Right forelimb (tissue), 1 donor: Measurements from ENCODE around the gene NEGR1.
"Not testable (repeated sequence)": the region's sequence is repeated elsewhere in the genome, so short reads cannot be mapped to it uniquely, and the experiment has no call there.

Source experiments
- DNase-seq: peaks from one replicate; pipeline ENCODE4 v3.0.0-alpha.2; 2018

Gene NEGR1

DNA sequence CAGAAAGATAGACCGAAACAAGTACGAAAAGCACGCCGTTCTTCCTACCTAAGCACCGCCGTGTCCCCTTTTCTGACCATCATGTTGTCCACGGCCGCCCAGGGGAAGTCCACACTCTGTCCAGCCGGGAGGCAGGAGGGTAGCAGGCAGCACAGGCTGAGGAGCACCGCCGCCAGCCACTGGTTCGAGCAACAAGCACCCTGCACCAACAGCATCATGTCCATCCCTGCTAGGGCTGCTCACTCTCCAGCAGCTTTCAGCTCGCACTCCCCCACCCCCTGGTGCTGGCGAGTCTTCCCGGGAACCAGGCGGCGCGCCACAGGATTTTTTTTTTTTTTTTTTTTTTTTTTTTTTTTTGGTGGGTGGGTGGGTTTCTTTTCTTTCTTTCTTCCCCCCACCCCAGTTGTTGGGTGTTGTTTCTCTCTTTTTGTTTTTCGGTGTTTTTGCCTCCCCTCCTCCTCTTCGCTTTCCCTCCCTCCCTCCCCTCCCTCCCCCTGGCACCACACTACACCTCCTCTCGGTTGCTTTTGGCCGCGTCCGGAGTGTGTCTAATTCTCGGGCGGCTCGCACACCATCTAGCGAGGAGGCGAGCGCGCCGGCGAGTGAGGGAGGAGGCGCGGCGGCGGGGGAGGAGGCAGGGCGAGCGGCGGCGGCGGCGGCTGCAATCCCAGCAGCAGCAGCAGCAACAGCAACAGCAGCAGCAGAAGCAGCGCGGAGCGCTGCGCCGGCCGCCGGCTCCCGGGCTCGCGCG, at the start of gene NEGR1:
Gene NEGR1 (minus strand): TSS at position 269 of the 751 bp plus-strand sequence.
- DNase-seq, result peak; percentile 90

DNA sequence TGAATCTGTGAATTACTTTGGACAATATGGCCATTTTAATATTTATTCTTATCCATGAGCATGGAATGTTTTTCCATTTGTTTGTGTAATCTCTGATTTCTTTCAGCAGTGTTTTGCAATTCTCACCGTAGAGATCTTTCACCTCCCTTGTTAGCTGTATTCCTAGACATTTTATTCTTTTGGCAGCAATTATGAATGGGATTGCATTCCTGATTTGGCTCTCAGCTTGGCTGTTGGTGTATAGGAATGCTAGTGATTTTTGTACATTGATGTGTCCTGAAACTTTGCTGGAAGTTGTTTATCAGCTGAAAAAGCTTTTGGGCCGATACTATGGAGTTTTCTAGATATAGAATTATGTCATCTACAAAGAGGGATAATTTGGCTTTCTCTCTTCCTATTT, 44.2 kb upstream of the NEGR1 start:
- no peak for DNase-seq

GRCh38 chr1:72324451-72324850, 42.1 kb upstream of the NEGR1 start:
- DNase-seq, result no peak

- DNase-seq, result no peak
These were observed 40.6 kb upstream of the NEGR1 start for GRCh38 chr1:72322910-72323309.

DNA sequence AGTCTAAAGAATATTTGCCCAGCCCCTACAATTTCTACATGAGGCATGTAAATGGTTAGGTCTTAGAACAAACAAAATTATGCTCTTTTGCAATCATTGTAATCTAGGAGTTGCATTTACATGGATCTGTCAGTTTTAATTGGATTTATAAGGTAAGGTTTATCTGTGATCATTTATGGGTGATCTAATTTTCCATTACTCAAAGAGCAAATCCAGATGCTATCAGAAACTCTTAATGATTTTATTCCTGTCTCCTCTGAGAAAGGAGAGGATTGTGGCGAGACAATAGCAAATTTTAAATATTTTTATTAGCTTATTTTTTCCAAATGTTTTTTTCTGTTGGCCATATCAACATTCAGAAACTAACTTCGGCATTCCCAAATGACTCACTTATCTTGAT, 14.2 kb upstream of the NEGR1 start:
- no peak for DNase-seq

- no peak for DNase-seq
These were observed 6.5 kb upstream of the NEGR1 start for GRCh38 chr1:72288886-72289285.

DNA sequence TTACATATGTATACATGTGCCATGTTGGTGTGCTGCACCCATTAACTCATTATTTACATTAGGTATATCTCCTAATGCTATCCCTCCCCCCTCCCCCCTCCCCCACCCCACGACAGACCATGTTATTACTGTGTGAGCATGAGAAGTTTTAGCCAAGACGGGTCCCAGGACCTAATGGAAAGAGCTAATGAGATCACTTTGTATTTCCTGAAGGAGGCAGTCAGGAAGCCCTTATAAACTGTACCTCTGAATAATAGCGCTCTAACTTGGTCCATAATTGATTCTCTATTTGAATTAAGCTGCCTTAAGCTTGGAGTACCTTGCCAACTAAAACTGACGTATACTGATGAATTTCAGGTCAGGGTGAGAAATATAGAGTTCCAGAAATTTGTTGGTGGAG, 4.1 kb upstream of the NEGR1 start:
- no peak for DNase-seq

DNA sequence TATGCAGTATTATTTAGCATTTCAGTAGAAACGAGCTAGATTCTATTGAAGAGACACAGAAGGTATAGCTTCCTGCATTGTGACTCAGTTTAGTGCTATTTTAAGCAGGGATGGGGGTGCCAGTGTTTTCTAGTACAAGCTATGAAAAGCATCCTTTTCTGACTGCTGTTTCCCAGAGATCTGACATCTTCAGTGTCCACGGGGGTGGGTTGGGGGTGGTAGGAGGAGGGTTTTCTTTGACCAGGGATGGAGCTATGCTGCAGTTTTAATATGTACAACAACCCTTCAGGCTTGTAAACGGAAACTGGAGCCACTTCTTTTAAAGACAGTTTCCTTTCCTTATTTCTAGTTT, 2.7 kb upstream of the NEGR1 start:
- DNase-seq, result no peak

DNA sequence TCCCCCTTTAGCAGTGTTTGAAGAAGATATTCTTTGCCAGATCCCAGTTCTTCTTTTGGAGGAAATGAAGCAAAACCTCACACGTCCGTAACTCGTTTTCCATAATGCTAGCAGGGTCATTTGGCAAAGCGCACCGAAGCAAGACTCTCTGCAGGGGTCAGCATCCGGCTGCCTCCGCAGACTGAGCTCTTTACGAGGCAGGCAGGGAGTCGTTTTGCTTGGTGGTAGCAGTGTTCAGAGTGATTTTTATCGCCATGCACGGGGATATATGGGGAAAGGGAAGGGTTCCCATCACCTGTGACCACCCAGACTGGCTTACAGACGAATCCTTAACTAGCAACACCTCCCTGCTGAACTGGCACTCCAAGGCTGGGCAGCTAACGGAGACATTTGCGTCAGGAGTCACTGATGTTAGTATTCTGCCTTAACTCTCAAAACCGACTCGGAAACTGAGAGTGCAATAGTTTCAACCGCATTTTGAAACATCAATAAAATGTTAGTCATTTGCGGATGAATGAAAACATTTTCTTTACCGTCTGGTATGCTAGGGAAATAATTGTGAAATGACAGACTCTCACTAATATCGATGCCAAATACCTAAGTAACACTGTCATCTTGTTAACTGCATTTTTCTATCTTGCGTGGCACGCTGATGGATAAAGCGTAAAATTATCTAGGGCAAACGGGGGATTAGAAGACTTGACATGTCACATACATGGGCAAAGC, 2.2 kb upstream of the NEGR1 start:
- peak; percentile 72 for DNase-seq

DNA sequence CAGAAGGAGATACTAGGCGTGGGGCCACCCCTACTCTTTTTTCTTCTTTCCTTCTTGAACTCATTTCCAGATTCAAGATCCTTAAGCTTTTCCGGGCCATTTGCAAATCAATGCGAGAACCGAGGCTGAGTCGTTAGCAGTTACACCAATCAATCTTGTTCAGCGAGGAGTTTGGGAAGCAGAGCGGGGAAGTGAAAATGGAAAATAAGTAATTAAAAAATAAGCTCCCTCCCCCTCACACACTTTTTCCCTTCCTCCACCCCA, 1.7 kb upstream of the NEGR1 start:
- DNase-seq, result no peak

- peak; percentile 87 for DNase-seq
These were observed 1.2 kb upstream of the NEGR1 start for GRCh38 chr1:72283307-72284083.

DNA sequence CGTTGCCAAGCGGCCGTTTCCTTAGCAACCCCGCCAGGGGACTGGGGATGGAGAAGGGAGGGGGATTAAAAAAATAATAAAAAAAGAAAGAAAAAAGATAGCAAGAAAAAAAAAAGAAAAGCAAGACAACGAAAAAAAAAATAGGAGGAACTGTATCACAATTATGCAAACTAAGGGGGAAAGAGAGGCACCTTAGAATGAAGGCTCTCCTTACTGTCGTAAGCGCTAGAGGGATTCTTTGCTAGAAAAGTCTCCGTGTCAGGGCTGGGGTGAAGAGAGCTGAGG, 625 bp upstream of the NEGR1 start:
- DNase-seq, result no peak

- no peak for DNase-seq
These were observed 585 bp downstream of the NEGR1 start for GRCh38 chr1:72281637-72282270.

GRCh38 chr1:72281144-72281543, 1.2 kb downstream of the NEGR1 start:
- DNase-seq, result no peak

DNA sequence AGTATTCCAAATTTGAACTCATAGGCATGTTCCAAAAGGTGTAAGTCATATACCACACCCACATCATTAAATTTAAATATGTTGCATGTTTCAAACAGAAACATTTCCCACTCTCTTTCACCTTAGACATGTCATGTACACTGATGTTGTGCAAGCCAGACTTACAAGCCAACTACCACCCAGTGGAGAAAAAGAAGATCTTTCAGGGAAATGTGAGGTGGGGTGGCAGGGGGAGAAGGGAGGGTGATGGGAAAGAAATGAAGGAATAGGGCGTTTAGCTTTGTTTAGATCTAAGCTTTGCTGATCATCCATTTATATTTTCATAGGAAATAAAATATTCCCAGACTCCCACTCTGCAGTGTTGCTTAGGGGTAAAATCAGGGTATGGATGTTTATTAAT, 1.6 kb downstream of the NEGR1 start:
- no peak for DNase-seq

GRCh38 chr1:72280131-72280530, 2.2 kb downstream of the NEGR1 start:
- no peak for DNase-seq

GRCh38 chr1:72278461-72278860, 3.9 kb downstream of the NEGR1 start:
- no peak for DNase-seq

- no peak for DNase-seq
These were observed 10.7 kb downstream of the NEGR1 start for GRCh38 chr1:72271555-72272085.

GRCh38 chr1:72262735-72263134, 19.6 kb downstream of the NEGR1 start:
- no peak for DNase-seq

DNA sequence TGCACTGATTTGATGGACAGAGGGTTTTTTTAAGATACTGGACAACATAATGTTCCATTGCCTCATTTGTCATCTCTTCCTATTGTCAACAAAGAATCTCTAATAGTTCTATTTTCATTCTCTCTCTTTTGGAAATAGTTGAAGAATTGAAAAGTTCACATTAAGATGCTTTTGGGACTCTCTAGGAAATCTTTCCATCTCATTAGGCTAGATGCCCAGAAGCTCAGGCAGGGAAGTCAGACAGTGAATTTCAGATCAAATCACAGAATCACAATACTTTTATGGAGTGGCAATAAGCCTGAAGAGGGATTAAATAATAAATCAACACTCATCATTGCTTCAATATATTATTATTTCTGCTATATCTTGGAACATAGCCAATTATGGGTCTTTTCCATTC, 29.2 kb downstream of the NEGR1 start:
- DNase-seq, result no peak

GRCh38 chr1:72241397-72241796, 40.9 kb downstream of the NEGR1 start:
- no peak for DNase-seq

- DNase-seq, result not testable (repeated sequence)
These were observed 46.4 kb downstream of the NEGR1 start for GRCh38 chr1:72235931-72236330.

- no peak for DNase-seq
These were observed 47.3 kb downstream of the NEGR1 start for GRCh38 chr1:72235062-72235461.

DNA sequence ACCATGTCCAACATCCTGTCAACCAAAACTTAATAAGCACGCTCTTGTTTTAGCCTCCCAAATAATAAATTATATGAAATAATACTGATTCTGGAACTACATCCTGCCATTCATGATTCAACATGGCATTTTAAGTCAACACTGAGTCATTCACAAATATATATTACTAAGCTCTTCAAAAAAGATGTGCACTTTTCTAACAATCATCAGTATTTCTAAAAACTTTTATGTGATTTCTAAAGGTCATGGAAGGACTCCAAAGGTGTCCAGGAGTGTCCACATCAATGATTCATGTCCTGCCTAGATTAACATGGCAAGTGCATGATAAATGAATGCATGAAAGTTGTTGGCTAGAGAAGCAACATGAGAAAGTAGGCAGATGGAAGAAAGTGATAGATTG, 51.6 kb downstream of the NEGR1 start:
- no peak for DNase-seq
